PC-9 (cell line): ENCODE results near the gene ZYG11B.

ENCODE experiments used
- EZH2 ChIP-seq: fragments of 200-600 bp; sonication (generic); IDR thresholded peaks from 2 replicates; pipeline ENCODE4 v1.8.0; 2017; ENCODE audit warnings: antibody characterized with exemption, low read depth
- TF ChIP-seq, protein P1 (sequence below): fragments of 200-600 bp; sonication (generic); conservative IDR thresholded peaks from 2 replicates; pipeline ENCODE4 v1.6.1; 2017; ENCODE audit warnings: mixed run types, antibody characterized with exemption, mild to moderate bottlenecking, moderate library complexity

- TF ChIP-seq, protein P1, sequence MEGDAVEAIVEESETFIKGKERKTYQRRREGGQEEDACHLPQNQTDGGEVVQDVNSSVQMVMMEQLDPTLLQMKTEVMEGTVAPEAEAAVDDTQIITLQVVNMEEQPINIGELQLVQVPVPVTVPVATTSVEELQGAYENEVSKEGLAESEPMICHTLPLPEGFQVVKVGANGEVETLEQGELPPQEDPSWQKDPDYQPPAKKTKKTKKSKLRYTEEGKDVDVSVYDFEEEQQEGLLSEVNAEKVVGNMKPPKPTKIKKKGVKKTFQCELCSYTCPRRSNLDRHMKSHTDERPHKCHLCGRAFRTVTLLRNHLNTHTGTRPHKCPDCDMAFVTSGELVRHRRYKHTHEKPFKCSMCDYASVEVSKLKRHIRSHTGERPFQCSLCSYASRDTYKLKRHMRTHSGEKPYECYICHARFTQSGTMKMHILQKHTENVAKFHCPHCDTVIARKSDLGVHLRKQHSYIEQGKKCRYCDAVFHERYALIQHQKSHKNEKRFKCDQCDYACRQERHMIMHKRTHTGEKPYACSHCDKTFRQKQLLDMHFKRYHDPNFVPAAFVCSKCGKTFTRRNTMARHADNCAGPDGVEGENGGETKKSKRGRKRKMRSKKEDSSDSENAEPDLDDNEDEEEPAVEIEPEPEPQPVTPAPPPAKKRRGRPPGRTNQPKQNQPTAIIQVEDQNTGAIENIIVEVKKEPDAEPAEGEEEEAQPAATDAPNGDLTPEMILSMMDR, result no peak
- no peak for TF ChIP-seq EZH2
These were observed 3.0 kb upstream of the ZYG11B start for GRCh38 chr1:52723260-52723659.
